Ovary (tissue), 3 donors: Measurements from ENCODE around the gene CHURC1.

Experiments used
- POLR2A ChIP-seq: fragments of 450-650 bp; IDR thresholded peaks from one replicate; pipeline ENCODE4 v1.6.1; 2017; ENCODE audit warnings: antibody characterized with exemption, mild to moderate bottlenecking, moderate library complexity
- TF ChIP-seq, protein P1 (sequence below), 3 donors: fragments of 450-650 bp in 2 of 3; fragments of 200-600 bp in 1 of 3; IDR thresholded peaks; one replicate each; pipeline versions ENCODE4 v1.5.1 to v1.8.0; 2016 to 2022; ENCODE audit warnings: antibody characterized with exemption in 3 of 3, mild to moderate bottlenecking in 1 of 3
- donor health status: DM: no; HTN: no; CAD: no.

DNA sequence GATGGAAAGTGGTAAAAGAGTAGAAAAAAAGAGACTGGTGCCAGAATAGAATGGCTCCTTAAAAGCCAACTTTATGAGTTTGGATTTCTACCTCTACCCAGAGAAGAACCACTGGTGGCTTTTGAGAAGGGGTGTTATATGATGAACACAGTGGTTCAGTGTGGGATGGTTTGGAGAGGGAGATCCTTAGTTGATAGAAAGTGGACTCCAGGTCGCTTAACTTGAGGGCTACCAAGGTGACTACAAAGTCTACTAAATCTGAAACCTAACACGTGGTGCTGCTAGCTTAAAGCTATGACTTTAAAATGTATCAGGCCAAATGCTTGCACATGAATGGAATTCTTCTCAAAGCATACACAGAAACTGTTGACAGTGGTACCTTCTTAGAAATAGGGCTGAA is 42.9 kb upstream of the CHURC1 start:
- TF ChIP-seq, protein P1, sequence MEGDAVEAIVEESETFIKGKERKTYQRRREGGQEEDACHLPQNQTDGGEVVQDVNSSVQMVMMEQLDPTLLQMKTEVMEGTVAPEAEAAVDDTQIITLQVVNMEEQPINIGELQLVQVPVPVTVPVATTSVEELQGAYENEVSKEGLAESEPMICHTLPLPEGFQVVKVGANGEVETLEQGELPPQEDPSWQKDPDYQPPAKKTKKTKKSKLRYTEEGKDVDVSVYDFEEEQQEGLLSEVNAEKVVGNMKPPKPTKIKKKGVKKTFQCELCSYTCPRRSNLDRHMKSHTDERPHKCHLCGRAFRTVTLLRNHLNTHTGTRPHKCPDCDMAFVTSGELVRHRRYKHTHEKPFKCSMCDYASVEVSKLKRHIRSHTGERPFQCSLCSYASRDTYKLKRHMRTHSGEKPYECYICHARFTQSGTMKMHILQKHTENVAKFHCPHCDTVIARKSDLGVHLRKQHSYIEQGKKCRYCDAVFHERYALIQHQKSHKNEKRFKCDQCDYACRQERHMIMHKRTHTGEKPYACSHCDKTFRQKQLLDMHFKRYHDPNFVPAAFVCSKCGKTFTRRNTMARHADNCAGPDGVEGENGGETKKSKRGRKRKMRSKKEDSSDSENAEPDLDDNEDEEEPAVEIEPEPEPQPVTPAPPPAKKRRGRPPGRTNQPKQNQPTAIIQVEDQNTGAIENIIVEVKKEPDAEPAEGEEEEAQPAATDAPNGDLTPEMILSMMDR (IDR thresholded peaks at IDR 0.05), result no peak
- TF ChIP-seq POLR2A, result no peak
